Keratinocyte (primary cell): Measurements from ENCODE around the gene SNX30. TPM values are rescaled to one million over a fixed set of nuclear protein-coding genes. Genes with fewer than 3 reads are reported as not detected.

Experiments
- DNase-seq: peaks from one replicate; pipeline ENCODE4 v3.0.0-alpha.2; 2011; ENCODE audit warnings: low read depth, missing footprints, low spot score
- FAIRE-seq: peaks from 2 replicates; lab custom pipeline; 2011; peaks lifted over from hg19 to GRCh38; lab: Jason Lieb, UNC
- H2AFZ ChIP-seq: 2 replicates; pipeline ENCODE4 v1.6.0; 2012; ENCODE audit warnings: low read length, control low read depth, inconsistent platforms; ENCODE audit not compliant: control insufficient read depth
- H3K27ac ChIP-seq: 2 replicates; pipeline ENCODE4 v1.5.1; 2011; ENCODE audit warnings: low read length; ENCODE audit not compliant: control insufficient read depth, insufficient read depth
- H3K27me3 ChIP-seq: 3 replicates; pipeline ENCODE4 v1.6.0; 2011; ENCODE audit warnings: low read length; ENCODE audit not compliant: control insufficient read depth, insufficient read depth; ENCODE audit errors: extremely low read depth
- H3K36me3 ChIP-seq, 2 experiments: 2 replicates in 1 of 2; 3 replicates in 1 of 2; pipeline ENCODE4 v1.5.1; 2011; ENCODE audit warnings: low read length in 2 of 2, mild to moderate bottlenecking in 1 of 2; ENCODE audit not compliant: control insufficient read depth in 2 of 2, insufficient read depth in 2 of 2; ENCODE audit errors: extremely low read depth in 1 of 2
- H3K4me1 ChIP-seq: 3 replicates; pipeline ENCODE4 v1.5.1; 2011; ENCODE audit warnings: low read length; ENCODE audit not compliant: control insufficient read depth, insufficient read depth; ENCODE audit errors: extremely low read depth
- H3K4me2 ChIP-seq: 3 replicates; pipeline ENCODE4 v1.6.0; 2011; ENCODE audit warnings: low read depth, low read length; ENCODE audit not compliant: control insufficient read depth, insufficient read depth; ENCODE audit errors: extremely low read depth
- H3K4me3 ChIP-seq, 3 experiments: fragments of 200-600 bp in 1 of 3; sonication (generic) in 1 of 3; 2 replicates in 2 of 3; 3 replicates in 1 of 3; pipeline ENCODE4 v1.5.1; 2011 to 2016; ENCODE audit warnings: low read length in 3 of 3, mild to moderate bottlenecking in 3 of 3, control low read depth in 2 of 3, inconsistent platforms in 1 of 3, low read depth in 1 of 3, mixed read lengths in 1 of 3, mixed run types in 1 of 3, moderate library complexity in 1 of 3; ENCODE audit not compliant: control insufficient read depth in 2 of 3, insufficient read depth in 2 of 3; ENCODE audit errors: extremely low read depth in 1 of 3
- H3K79me2 ChIP-seq: 2 replicates; pipeline ENCODE4 v1.6.0; 2012; ENCODE audit warnings: low read length; ENCODE audit not compliant: control insufficient read depth, insufficient read depth
- H3K9ac ChIP-seq: 3 replicates; pipeline ENCODE4 v1.6.0; 2011; ENCODE audit warnings: low read length; ENCODE audit not compliant: control insufficient read depth, insufficient read depth; ENCODE audit errors: extremely low read depth
- H3K9me1 ChIP-seq: 3 replicates; pipeline ENCODE4 v1.6.0; 2011; ENCODE audit warnings: low read length; ENCODE audit not compliant: control insufficient read depth, insufficient read depth; ENCODE audit errors: extremely low read depth
- H3K9me3 ChIP-seq: 2 replicates; pipeline ENCODE4 v1.5.1; 2012; ENCODE audit warnings: low read depth, low read length; ENCODE audit not compliant: control insufficient read depth
- H4K20me1 ChIP-seq: 3 replicates; pipeline ENCODE4 v1.6.0; 2011; ENCODE audit warnings: low read length; ENCODE audit not compliant: control insufficient read depth, insufficient read depth; ENCODE audit errors: extremely low read depth
- EZH2 ChIP-seq: IDR thresholded peaks from one replicate; pipeline ENCODE4 v1.6.1; 2012; ENCODE audit warnings: inconsistent platforms, mild to moderate bottlenecking, low read length, moderate library complexity
- dilution Hi-C: fragments of 300-500 bp; cut with MboI; formaldehyde crosslinking; loops from one replicate; pipeline ENCODE4 v1.7.0; 2020; ENCODE audit warnings: low sequenced_read_pairs; ENCODE audit not compliant: extremely low pct_ligation_motif_present
- polyA plus RNA-seq, 5 experiments: library from polyadenylated mRNA; depleted of rRNA in 3 of 5; stranded (reverse) in 3 of 5; stranded (forward) in 1 of 5; unstranded in 1 of 5; fragments of >200 nt; gene quantifications; 1 replicate in 1 of 5; 2 replicates in 3 of 5; 3 replicates in 1 of 5; pipeline versions ENCODE4 v1.2.1 to v1.2.3, GENCODE V29; 2011 to 2012; ENCODE audit warnings: missing spikeins in 2 of 5, low read depth in 1 of 5, low replicate concordance in 1 of 5
- TF ChIP-seq, protein P1 (sequence below), 3 experiments: IDR thresholded peaks in 1 of 3; conservative IDR thresholded peaks in 1 of 3; optimal IDR thresholded peaks in 1 of 3; 2 replicates in 2 of 3; 3 replicates in 1 of 3; pipeline versions ENCODE3 to v1.5.1; 2011; ENCODE audit warnings: low read length in 3 of 3, mild to moderate bottlenecking in 3 of 3, moderate library complexity in 2 of 3, control low read depth in 1 of 3, inconsistent platforms in 1 of 3; ENCODE audit not compliant: insufficient read depth in 2 of 3; ENCODE audit errors: extremely low read depth in 1 of 3

Gene SNX30
- polyA plus RNA-seq, 1 donor (not counting 4 experiments of a cell fraction or from before 2014, with no cell fraction given) = 9.0 TPM

- TF ChIP-seq EZH2 = no peak
- TF ChIP-seq, protein P1, sequence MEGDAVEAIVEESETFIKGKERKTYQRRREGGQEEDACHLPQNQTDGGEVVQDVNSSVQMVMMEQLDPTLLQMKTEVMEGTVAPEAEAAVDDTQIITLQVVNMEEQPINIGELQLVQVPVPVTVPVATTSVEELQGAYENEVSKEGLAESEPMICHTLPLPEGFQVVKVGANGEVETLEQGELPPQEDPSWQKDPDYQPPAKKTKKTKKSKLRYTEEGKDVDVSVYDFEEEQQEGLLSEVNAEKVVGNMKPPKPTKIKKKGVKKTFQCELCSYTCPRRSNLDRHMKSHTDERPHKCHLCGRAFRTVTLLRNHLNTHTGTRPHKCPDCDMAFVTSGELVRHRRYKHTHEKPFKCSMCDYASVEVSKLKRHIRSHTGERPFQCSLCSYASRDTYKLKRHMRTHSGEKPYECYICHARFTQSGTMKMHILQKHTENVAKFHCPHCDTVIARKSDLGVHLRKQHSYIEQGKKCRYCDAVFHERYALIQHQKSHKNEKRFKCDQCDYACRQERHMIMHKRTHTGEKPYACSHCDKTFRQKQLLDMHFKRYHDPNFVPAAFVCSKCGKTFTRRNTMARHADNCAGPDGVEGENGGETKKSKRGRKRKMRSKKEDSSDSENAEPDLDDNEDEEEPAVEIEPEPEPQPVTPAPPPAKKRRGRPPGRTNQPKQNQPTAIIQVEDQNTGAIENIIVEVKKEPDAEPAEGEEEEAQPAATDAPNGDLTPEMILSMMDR (optimal IDR thresholded peaks at IDR 0.05 in 1 of 3, IDR thresholded peaks at IDR 0.05 in 1 of 3, conservative IDR thresholded peaks at IDR 0.05 in 1 of 3; ENCODE audit: extremely low read depth in 1 of 3, insufficient read depth in 2 of 3, low read length in 3 of 3) = no peak
- Histone ChIP-seq H3K9me1 (no peaks in the 10 kb centered on the region), H3K36me3 (peaks cover 4 to 9% of the 10 kb centered on the region in 2 experiments), H4K20me1 (no peaks in the 10 kb centered on the region), H3K4me1 (no peaks in the 10 kb centered on the region), H3K27me3 (no peaks in the 10 kb centered on the region), H3K79me2 (no peaks in the 10 kb centered on the region), H3K9ac (no peak overlapping the region), H3K27ac (no peak overlapping the region), H3K4me3 (no peak overlapping the region), H2AFZ (no peak overlapping the region), H3K4me2 (no peak overlapping the region), H3K9me3 (no peaks in the 10 kb centered on the region)
- dilution Hi-C loops = no loop called here
- no peak for FAIRE-seq
- no peak for DNase-seq
Observed at GRCh38 chr9:112853882-112854585, 103.5 kb downstream of the SNX30 start.

- DNase-seq = no peak
- no peak for FAIRE-seq
- no peaks in the 10 kb centered on the region for H4K20me1 ChIP-seq
- H3K27me3 ChIP-seq = no peaks in the 10 kb centered on the region
- no peaks in the 10 kb centered on the region for H3K9me1 ChIP-seq
- H3K9me3 ChIP-seq = no peaks in the 10 kb centered on the region
- H3K4me1 ChIP-seq = no peaks in the 10 kb centered on the region
- H2AFZ ChIP-seq = no peak overlapping the region
- TF ChIP-seq, protein P1 (optimal IDR thresholded peaks at IDR 0.05 in 1 of 3, IDR thresholded peaks at IDR 0.05 in 1 of 3, conservative IDR thresholded peaks at IDR 0.05 in 1 of 3; ENCODE audit: extremely low read depth in 1 of 3, insufficient read depth in 2 of 3, low read length in 3 of 3) = no peak
- TF ChIP-seq EZH2 = no peak
- H3K36me3 ChIP-seq = peaks cover 4 to 9% of the 10 kb centered on the region in 2 experiments
- H3K4me2 ChIP-seq = no peak overlapping the region
- no peak overlapping the region for H3K4me3 ChIP-seq
- dilution Hi-C loops = no loop called here
- no peak overlapping the region for H3K9ac ChIP-seq
- H3K27ac ChIP-seq = no peak overlapping the region
- H3K79me2 ChIP-seq = no peaks in the 10 kb centered on the region
Observed at GRCh38 chr9:112854657-112855056, 104.1 kb downstream of the SNX30 start.
